CD8-positive, alpha-beta memory T cell (primary cell): ENCODE data around the gene MMP24. TPM values are rescaled to one million over a fixed set of nuclear protein-coding genes. Genes with fewer than 3 reads are reported as not detected.

ENCODE experiments used
- CTCF ChIA-PET: fragments of 350-600 bp; sonication (Branson Sonifier 250); formaldehyde crosslinking; loops from one replicate; lab custom pipeline; 2021; ENCODE audit warnings: antibody characterized with exemption; lab: Charles Lee
- POLR2A ChIA-PET: fragments of 350-600 bp; sonication (Branson Sonifier 250); formaldehyde crosslinking; loops from one replicate; lab custom pipeline; 2021; ENCODE audit warnings: antibody characterized with exemption; lab: Charles Lee
- DNase-seq, 5 donors: peaks; one replicate each; pipeline versions ENCODE4 v3.0.0 to v3.0.0-alpha.2; 2020 to 2022; ENCODE audit warnings: mixed read lengths in 1 of 5
- H3K27ac ChIP-seq: one replicate; pipeline ENCODE4 v1.7.0; 2013; ENCODE audit warnings: low read depth, mild to moderate bottlenecking, low read length, moderate library complexity
- H3K27me3 ChIP-seq: 2 replicates; pipeline ENCODE4 v1.7.0; 2013; ENCODE audit warnings: low read length, mild to moderate bottlenecking; ENCODE audit not compliant: insufficient read depth, poor library complexity, severe bottlenecking
- H3K36me3 ChIP-seq: 2 replicates; pipeline ENCODE4 v1.7.0; 2013; ENCODE audit warnings: mild to moderate bottlenecking, low read length, moderate library complexity; ENCODE audit not compliant: insufficient read depth
- H3K4me1 ChIP-seq: 2 replicates; pipeline ENCODE4 v1.7.0; 2013; ENCODE audit warnings: mild to moderate bottlenecking, low read length, moderate library complexity; ENCODE audit not compliant: insufficient read depth
- H3K4me3 ChIP-seq: 2 replicates; pipeline ENCODE4 v1.7.0; 2013; ENCODE audit warnings: mild to moderate bottlenecking, low read length
- H3K9me3 ChIP-seq: 2 replicates; pipeline ENCODE4 v1.7.0; 2013; ENCODE audit warnings: mild to moderate bottlenecking, low read length
- H3K27ac Mint-ChIP-seq, 8 donors: one replicate each; pipeline ENCODE4 v1.8.0; 2020 to 2021; ENCODE audit warnings: mixed read lengths in 8 of 8, mild to moderate bottlenecking in 6 of 8, inconsistent platforms in 3 of 8, moderate library complexity in 3 of 8
- H3K27me3 Mint-ChIP-seq, 2 donors: one replicate each; pipeline ENCODE4 v1.8.0; 2020 to 2021; ENCODE audit warnings: mixed read lengths in 2 of 2, mild to moderate bottlenecking in 1 of 2, moderate library complexity in 1 of 2
- H3K36me3 Mint-ChIP-seq, 3 donors: one replicate each; pipeline ENCODE4 v1.8.0; 2020 to 2021; ENCODE audit warnings: mixed read lengths in 3 of 3, inconsistent platforms in 1 of 3, mild to moderate bottlenecking in 1 of 3
- H3K4me1 Mint-ChIP-seq, 3 donors: one replicate each; pipeline ENCODE4 v1.8.0; 2020 to 2021; ENCODE audit warnings: mixed read lengths in 3 of 3, inconsistent platforms in 1 of 3, mild to moderate bottlenecking in 1 of 3
- H3K4me3 Mint-ChIP-seq, 7 donors: one replicate each; pipeline ENCODE4 v1.8.0; 2020 to 2021; ENCODE audit warnings: mixed read lengths in 7 of 7, mild to moderate bottlenecking in 6 of 7, moderate library complexity in 4 of 7, inconsistent platforms in 2 of 7
- H3K9me3 Mint-ChIP-seq, 5 donors: one replicate each; pipeline ENCODE4 v1.8.0; 2020 to 2022; ENCODE audit warnings: mixed read lengths in 5 of 5, mild to moderate bottlenecking in 3 of 5, moderate library complexity in 2 of 5, inconsistent platforms in 1 of 5
- polyA plus RNA-seq: library from polyadenylated mRNA; unstranded; fragments of 300-500 nt; fragmentation: Illumina TruSeq; gene quantifications from one replicate; pipeline ENCODE4 v1.2.3, GENCODE V29; 2021
- total RNA-seq, 2 experiments: library from RNA; stranded (reverse); gene quantifications; one replicate each; pipeline ENCODE4 v1.2.3, GENCODE V29; 2021

Gene MMP24
- total and polyA plus RNA-seq, 3 experiments from 2014 or later, result 0.07 to 0.18 TPM; not detected in 1

- H3K27ac Mint-ChIP-seq, result peak overlapping the region in 6 of 8 donors; percentile 38 to 68 (median 56)
- no peaks in the 10 kb centered on the region for H3K9me3 Mint-ChIP-seq
- H3K36me3 Mint-ChIP-seq, result peaks cover 9 to 65% (median 18%) of the 10 kb centered on the region in 3 donors
- POLR2A ChIA-PET, result no interaction called here
- DNase-seq, result no peak
- Histone ChIP-seq H3K4me1 (peaks cover 5% of the 10 kb centered on the region), H3K9me3 (no peaks in the 10 kb centered on the region), H3K36me3 (peaks cover 4% of the 10 kb centered on the region), H3K27ac (no peak overlapping the region), H3K27me3 (no peaks in the 10 kb centered on the region), H3K4me3 (no peak overlapping the region)
- CTCF ChIA-PET, result interaction anchor here (1.1 to 1.9 kb wide), 2 partner anchors 14 to 175 kb away, joined by 3 to 4 read pairs; partner anchors contain the start of gene EIF6
- H3K4me3 Mint-ChIP-seq, result peak overlapping the region in 1 of 7 donors; percentile 37
- peaks cover 13 to 31% (median 18%) of the 10 kb centered on the region in 3 donors for H3K4me1 Mint-ChIP-seq
- no peaks in the 10 kb centered on the region for H3K27me3 Mint-ChIP-seq
Observed at GRCh38 chr20:35271073-35271882, 44.8 kb downstream of the MMP24 start.

GRCh38 chr20:35271904-35272303 is 45.4 kb downstream of the MMP24 start:
- H3K36me3 ChIP-seq, result peaks cover 4% of the 10 kb centered on the region
- Mint-ChIP-seq H3K27ac (peak overlapping the region in 3 of 8 donors; percentile 11 to 38 (median 33)), H3K4me3 (no peak overlapping the region), H3K9me3 (no peaks in the 10 kb centered on the region), H3K27me3 (no peaks in the 10 kb centered on the region), H3K36me3 (peaks cover 5 to 58% (median 12%) of the 10 kb centered on the region in 3 donors), H3K4me1 (peaks cover 19 to 32% (median 20%) of the 10 kb centered on the region in 3 donors)
- no peaks in the 10 kb centered on the region for H3K9me3 ChIP-seq
- DNase-seq, result no peak
- peaks cover 12% of the 10 kb centered on the region for H3K4me1 ChIP-seq
- no peak overlapping the region for H3K27ac ChIP-seq
- H3K4me3 ChIP-seq, result no peak overlapping the region
- ChIA-PET POLR2A (no interaction called here), CTCF (interaction anchor here (1.1 to 1.9 kb wide), 2 partner anchors 13 to 175 kb away, joined by 3 to 4 read pairs; partner anchors contain the start of gene EIF6)
- no peaks in the 10 kb centered on the region for H3K27me3 ChIP-seq

GRCh38 chr20:35273449-35274171 is 47.1 kb downstream of the MMP24 start:
- Histone ChIP-seq H3K27me3 (no peaks in the 10 kb centered on the region), H3K4me3 (no peak overlapping the region), H3K27ac (no peak overlapping the region), H3K4me1 (peaks cover 15% of the 10 kb centered on the region), H3K9me3 (no peaks in the 10 kb centered on the region), H3K36me3 (peaks cover 2% of the 10 kb centered on the region)
- no peaks in the 10 kb centered on the region for H3K9me3 Mint-ChIP-seq
- peaks cover 0 to 55% (median 6%) of the 10 kb centered on the region in 3 donors for H3K36me3 Mint-ChIP-seq
- CTCF ChIA-PET, result interaction anchor here (1.9 kb wide), 1 partner anchor 11 kb away, joined by 4 read pairs; the partner anchor contains the start of gene EIF6
- H3K4me3 Mint-ChIP-seq, result peak overlapping the region in 2 of 7 donors; percentile 6 to 64
- no peak for DNase-seq
- POLR2A ChIA-PET, result interaction anchor here (0.6 to 0.9 kb wide), 2 partner anchors 10 to 805 kb away, joined by 3 to 6 read pairs; no protein-coding TSS in a partner anchor
- H3K27me3 Mint-ChIP-seq, result peaks cover 0 to 2% of the 10 kb centered on the region in 2 donors
- peak overlapping the region in 7 of 8 donors; percentile 19 to 81 (median 57) for H3K27ac Mint-ChIP-seq
- H3K4me1 Mint-ChIP-seq, result peaks cover 23 to 37% (median 29%) of the 10 kb centered on the region in 3 donors

- peaks cover 0 to 57% (median 3%) of the 10 kb centered on the region in 3 donors for H3K36me3 Mint-ChIP-seq
- peak overlapping the region in 5 of 8 donors; percentile 15 to 64 (median 57) for H3K27ac Mint-ChIP-seq
- ChIA-PET CTCF (interaction anchor here (0.9 kb wide), 1 partner anchor 10 kb away, joined by 3 read pairs; the partner anchor contains the start of gene EIF6), POLR2A (interaction anchor here (0.5 kb wide), 1 partner anchor 8 kb away, joined by 5 read pairs; no protein-coding TSS in a partner anchor)
- H3K4me1 Mint-ChIP-seq, result peaks cover 19 to 31% (median 25%) of the 10 kb centered on the region in 3 donors
- peak overlapping the region in 3 of 7 donors; percentile 6 to 66 (median 32) for H3K4me3 Mint-ChIP-seq
- Histone ChIP-seq H3K27me3 (no peaks in the 10 kb centered on the region), H3K4me3 (no peak overlapping the region), H3K9me3 (no peaks in the 10 kb centered on the region), H3K4me1 (peaks cover 15% of the 10 kb centered on the region), H3K27ac (no peak overlapping the region), H3K36me3 (peaks cover 11% of the 10 kb centered on the region)
- H3K9me3 Mint-ChIP-seq, result no peaks in the 10 kb centered on the region
- peaks cover 0 to 2% of the 10 kb centered on the region in 2 donors for H3K27me3 Mint-ChIP-seq
- no peak for DNase-seq
Observed at GRCh38 chr20:35274172-35275092, 47.9 kb downstream of the MMP24 start.

GRCh38 chr20:35275741-35276251 is 49.3 kb downstream of the MMP24 start:
- peaks cover 0 to 2% of the 10 kb centered on the region in 2 donors for H3K27me3 Mint-ChIP-seq
- no peaks in the 10 kb centered on the region for H3K9me3 ChIP-seq
- H3K9me3 Mint-ChIP-seq, result no peaks in the 10 kb centered on the region
- peaks cover 0 to 60% (median 9%) of the 10 kb centered on the region in 3 donors for H3K36me3 Mint-ChIP-seq
- H3K27ac ChIP-seq, result no peak overlapping the region
- no peak overlapping the region for H3K4me3 ChIP-seq
- H3K4me1 Mint-ChIP-seq, result peaks cover 23 to 31% (median 31%) of the 10 kb centered on the region in 3 donors
- H3K27ac Mint-ChIP-seq, result peak overlapping the region in 7 of 8 donors; percentile 77 to 100 (median 99)
- CTCF ChIA-PET, result interaction anchor here (0.6 to 1.9 kb wide), 2 partner anchors 131 to 547 kb away, joined by 3 to 6 read pairs; no protein-coding TSS in a partner anchor
- DNase-seq, result no peak
- peaks cover 15% of the 10 kb centered on the region for H3K4me1 ChIP-seq
- peak overlapping the region in 5 of 7 donors; percentile 28 to 98 (median 95) for H3K4me3 Mint-ChIP-seq
- POLR2A ChIA-PET, result no interaction called here
- H3K27me3 ChIP-seq, result no peaks in the 10 kb centered on the region
- H3K36me3 ChIP-seq, result peaks cover 24% of the 10 kb centered on the region

GRCh38 chr20:35276408-35276807 is 49.9 kb downstream of the MMP24 start:
- Histone ChIP-seq H3K27me3 (no peaks in the 10 kb centered on the region), H3K4me1 (peaks cover 15% of the 10 kb centered on the region), H3K4me3 (peak overlapping the region; percentile 94), H3K27ac (peak overlapping the region; percentile 94), H3K36me3 (peaks cover 25% of the 10 kb centered on the region), H3K9me3 (no peaks in the 10 kb centered on the region)
- CTCF ChIA-PET, result interaction anchor here (0.6 to 1.9 kb wide), 2 partner anchors 132 to 546 kb away, joined by 3 to 6 read pairs; no protein-coding TSS in a partner anchor
- H3K9me3 Mint-ChIP-seq, result no peaks in the 10 kb centered on the region
- peaks cover 19 to 31% (median 28%) of the 10 kb centered on the region in 3 donors for H3K4me1 Mint-ChIP-seq
- DNase-seq, result no peak
- POLR2A ChIA-PET, result no interaction called here
- H3K27ac Mint-ChIP-seq, result peak overlapping the region; percentile 97 to 100 (median 100)
- peaks cover 0 to 2% of the 10 kb centered on the region in 2 donors for H3K27me3 Mint-ChIP-seq
- H3K36me3 Mint-ChIP-seq, result peaks cover 0 to 55% (median 6%) of the 10 kb centered on the region in 3 donors
- peak overlapping the region; percentile 92 to 99 (median 97) for H3K4me3 Mint-ChIP-seq
